Measurements from ENCODE around the gene TSC22D4.
"Not testable (repeated sequence)": the region's sequence is repeated elsewhere in the genome, so short reads cannot be mapped to it uniquely, and the experiment has no call there.

Gene TSC22D4

GRCh38 chr7:100443096-100443840, 35.7 kb downstream of the TSC22D4 start:
- DNase-seq (ENCODE audit: low spot score) = no peak

- DNase-seq (ENCODE audit: low spot score) = no peak
These were observed 37.1 kb downstream of the TSC22D4 start for GRCh38 chr7:100441641-100442535.

- DNase-seq (ENCODE audit: low spot score) = not testable (repeated sequence)
These were observed 39.8 kb downstream of the TSC22D4 start for GRCh38 chr7:100439244-100439643.

GRCh38 chr7:100438731-100439130, 40.3 kb downstream of the TSC22D4 start:
- DNase-seq (ENCODE audit: low spot score) = not testable (repeated sequence)

GRCh38 chr7:100438172-100438571, 40.8 kb downstream of the TSC22D4 start:
- no peak for DNase-seq (ENCODE audit: low spot score)

GRCh38 chr7:100437150-100438100, 41.6 kb downstream of the TSC22D4 start:
- no peak for DNase-seq (ENCODE audit: low spot score)

GRCh38 chr7:100435401-100436304, 43.4 kb downstream of the TSC22D4 start:
- peak; percentile 47 for DNase-seq (ENCODE audit: low spot score)

GRCh38 chr7:100434297-100435144, 44.5 kb downstream of the TSC22D4 start:
- no peak for DNase-seq (ENCODE audit: low spot score)

- DNase-seq (ENCODE audit: low spot score) = peak; percentile 13
These were observed 45.3 kb downstream of the TSC22D4 start for GRCh38 chr7:100433592-100434296.

- no peak for DNase-seq (ENCODE audit: low spot score)
These were observed 45.8 kb downstream of the TSC22D4 start for GRCh38 chr7:100433276-100433591.

- no peak for DNase-seq (ENCODE audit: low spot score)
These were observed 46.3 kb downstream of the TSC22D4 start for GRCh38 chr7:100432621-100433275.

- peak; percentile 30 for DNase-seq (ENCODE audit: low spot score)
These were observed 47.0 kb downstream of the TSC22D4 start for GRCh38 chr7:100432053-100432452.

- no peak for DNase-seq (ENCODE audit: low spot score)
These were observed 47.7 kb downstream of the TSC22D4 start for GRCh38 chr7:100431286-100431735.

GRCh38 chr7:100430493-100431285, 48.3 kb downstream of the TSC22D4 start:
- peak; percentile 64 for DNase-seq (ENCODE audit: low spot score)

GRCh38 chr7:100429637-100430492, 49.1 kb downstream of the TSC22D4 start, which contains the start of gene MEPCE:
MEPCE (plus strand) TSS chr7:100429831; CDS start chr7:100430019, 188 bp downstream.
- peak; percentile 95 for DNase-seq (ENCODE audit: low spot score)

GRCh38 chr7:100428967-100429636, 49.9 kb downstream of the TSC22D4 start:
- DNase-seq (ENCODE audit: low spot score) = peak; percentile 100
